Gastroesophageal sphincter (tissue), 3 donors: ENCODE results near the gene PDE11A.

ENCODE experiments used
- CTCF ChIP-seq, 4 experiments: fragments of 200-600 bp in 2 of 4; fragments of 450-650 bp in 2 of 4; sonication (generic) in 1 of 4; IDR thresholded peaks; one replicate each; pipeline ENCODE4 v1.5.1; 2017 to 2019; ENCODE audit warnings: antibody characterized with exemption in 4 of 4, mild to moderate bottlenecking in 2 of 4, moderate library complexity in 2 of 4
- EP300 ChIP-seq: sonication (generic); formaldehyde crosslinking; IDR thresholded peaks from one replicate; pipeline ENCODE4 v1.6.1; 2017; ENCODE audit warnings: antibody characterized with exemption, mild to moderate bottlenecking
- POLR2A ChIP-seq, 2 donors: fragments of 450-650 bp; IDR thresholded peaks; one replicate each; pipeline ENCODE4 v1.6.1; 2017; ENCODE audit warnings: antibody characterized with exemption in 2 of 2, mild to moderate bottlenecking in 2 of 2, moderate library complexity in 1 of 2

- TF ChIP-seq CTCF (IDR thresholded peaks at IDR 0.05) (no peak), EP300 (no peak), POLR2A (IDR thresholded peaks at IDR 0.05) (no peak)
These were observed 351.5 kb downstream of the PDE11A start for GRCh38 chr2:177721087-177721486.
